ENCODE results near the gene PLEKHF1. TPM values are rescaled to one million over a fixed set of nuclear protein-coding genes. Genes with fewer than 3 reads are reported as not detected.
"Not testable (repeated sequence)": the region's sequence is repeated elsewhere in the genome, so short reads cannot be mapped to it uniquely, and the experiment has no call there.

Gene PLEKHF1
- total RNA-seq, 1 experiment from 2014 or later = 5.5 TPM

- no peak overlapping the region for H2AFZ ChIP-seq (ENCODE audit: low read depth, low read length, poor library complexity, severe bottlenecking)
- no peaks in the 10 kb centered on the region for H3K9me3 ChIP-seq (ENCODE audit: control insufficient read depth in 1 of 2, insufficient read depth in 1 of 2, low read depth in 1 of 2, low read length in 2 of 2)
- ATAC-seq = no peak
- peaks cover 13% of the 10 kb centered on the region; the same call in 1 of the 2 replicates for H3K79me2 ChIP-seq (ENCODE audit: insufficient read depth, low read length)
- H3K4me2 ChIP-seq (ENCODE audit: low read length) = peak overlapping the region; percentile 7; the same call in 1 of the 2 replicates
- no peaks in the 10 kb centered on the region; a peak in 1 of 4 replicates for H3K36me3 ChIP-seq (ENCODE audit: control insufficient read depth in 1 of 2, insufficient read depth in 2 of 2, low read length in 2 of 2)
- no peak overlapping the region; the same call in 1 of the 2 replicates for H3K9ac ChIP-seq (ENCODE audit: low read length)
- POLR2A ChIA-PET = interaction anchor here (0.9 kb wide), 1 partner anchor 62 kb away, joined by 3 read pairs; the partner anchor contains the start of gene POP4
- H3K4me3 ChIP-seq (replicated peaks in 1 of 2; ENCODE audit: low read depth in 1 of 2, low read length in 2 of 2) = no peak overlapping the region
- no peaks in the 10 kb centered on the region for H3K9me2 ChIP-seq (ENCODE audit: insufficient read depth)
- no peak for DNase-seq (ENCODE audit: low read depth, low spot score)
- H3K27me3 ChIP-seq (ENCODE audit: insufficient read depth, low read length) = no peaks in the 10 kb centered on the region
- RAD21 ChIA-PET (ENCODE audit: low non-redundant PET in 1 of 2, low total read pairs in 2 of 2, uncharacterized antibody in 2 of 2, unreplicated experiment in 2 of 2) = interaction anchor here in 1 of 2 experiments (1.3 kb wide), 1 partner anchor 58 kb away, joined by 3 read pairs; no protein-coding TSS in a partner anchor
- H4K20me1 ChIP-seq (ENCODE audit: insufficient read depth) = no peaks in the 10 kb centered on the region
- CTCF ChIA-PET = interaction anchor here (1.6 kb wide), 1 partner anchor 59 kb away, joined by 8 read pairs; no protein-coding TSS in a partner anchor
- no TSS peak for BruUV-seq (replicated peaks)
- H3K27ac ChIP-seq (ENCODE audit: low read depth, low read length) = no peak overlapping the region
- TF ChIP-seq ELF1 (IDR thresholded peaks at IDR 0.05; ENCODE audit: borderline replicate concordance, low read depth) = no peak
- peak in 2 of 3 experiments; percentile 48 to 52; a peak in 4 of 6 replicates for TF ChIP-seq CTCF (IDR thresholded peaks at IDR 0.05 in 2 of 3, conservative IDR thresholded peaks at IDR 0.05 in 1 of 3; ENCODE audit: borderline replicate concordance in 1 of 3, insufficient read depth in 1 of 3, low read depth in 2 of 3, low read length in 2 of 3)
- peaks cover 23 to 39% of the 10 kb centered on the region in 2 experiments for H3K4me1 ChIP-seq (ENCODE audit: control insufficient read depth in 1 of 2, insufficient read depth in 2 of 2, low read length in 2 of 2)
- intact Hi-C loops (cut with micrococcal nuclease) = loop anchor here (5.0 kb wide), 1 partner anchor 57 kb away; no protein-coding TSS in a partner anchor
These were observed 3.7 kb downstream of the PLEKHF1 start for GRCh38 chr19:29668746-29669609.

DNA sequence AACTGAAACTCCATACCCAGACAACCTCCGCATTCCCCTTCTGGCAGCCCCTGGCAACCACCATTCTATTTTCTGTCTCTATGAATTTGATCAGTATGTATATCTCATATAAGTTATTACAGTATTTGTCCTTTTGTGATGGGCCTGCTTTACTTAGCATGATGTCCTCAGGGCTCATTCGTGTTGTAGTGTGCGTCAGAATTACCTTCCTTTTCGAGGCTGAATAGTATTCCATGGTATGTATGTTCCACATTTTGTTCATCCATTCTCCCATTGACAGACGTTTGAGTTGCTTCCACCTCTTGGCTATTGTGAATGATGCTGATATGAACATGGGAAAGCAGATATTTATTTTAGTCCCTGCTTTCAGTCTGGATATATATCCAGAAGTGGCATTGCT lies 5.0 kb downstream of the PLEKHF1 start:
- no peak overlapping the region for H3K4me2 ChIP-seq (ENCODE audit: low read length)
- H3K9me3 ChIP-seq (ENCODE audit: control insufficient read depth in 1 of 2, insufficient read depth in 1 of 2, low read depth in 1 of 2, low read length in 2 of 2) = no peaks in the 10 kb centered on the region
- ATAC-seq = no peak
- H3K79me2 ChIP-seq (ENCODE audit: insufficient read depth, low read length) = peaks cover 13% of the 10 kb centered on the region; the same call in 1 of the 2 replicates
- no TSS peak for BruUV-seq (replicated peaks)
- TF ChIP-seq, protein P1, sequence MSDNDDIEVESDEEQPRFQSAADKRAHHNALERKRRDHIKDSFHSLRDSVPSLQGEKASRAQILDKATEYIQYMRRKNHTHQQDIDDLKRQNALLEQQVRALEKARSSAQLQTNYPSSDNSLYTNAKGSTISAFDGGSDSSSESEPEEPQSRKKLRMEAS (IDR thresholded peaks at IDR 0.05) = no peak
- TF ChIP-seq POLR2A (IDR thresholded peaks at IDR 0.05; ENCODE audit: borderline replicate concordance, extremely low read depth, insufficient read depth, insufficient read length) = no peak
- TF ChIP-seq RAD21 (IDR thresholded peaks at IDR 0.05; ENCODE audit: low read depth) = no peak
- no peak for TF ChIP-seq POLR2AphosphoS5 (IDR thresholded peaks at IDR 0.05; ENCODE audit: low read depth, low read length)
- no peak for TF ChIP-seq FOSL1 (IDR thresholded peaks at IDR 0.05; ENCODE audit: low read depth)
- no peak for TF ChIP-seq SRF (IDR thresholded peaks at IDR 0.05; ENCODE audit: low read depth)
- TF ChIP-seq YY1 (IDR thresholded peaks at IDR 0.05; ENCODE audit: extremely low read depth, insufficient replicate concordance, low read depth, low read length) = no peak
- no peak for TF ChIP-seq EZH2phosphoT487 (IDR thresholded peaks at IDR 0.05; ENCODE audit: borderline replicate concordance)
- no peaks in the 10 kb centered on the region for H3K9me2 ChIP-seq (ENCODE audit: insufficient read depth)
- no peaks in the 10 kb centered on the region for H3K27me3 ChIP-seq (ENCODE audit: insufficient read depth, low read length)
- ChIA-PET CTCF (no interaction called here), POLR2A (no interaction called here), RAD21 (ENCODE audit: low non-redundant PET in 1 of 2, low total read pairs in 2 of 2, uncharacterized antibody in 2 of 2, unreplicated experiment in 2 of 2) (no interaction called here)
- no peaks in the 10 kb centered on the region; a peak in 1 of 4 replicates for H3K36me3 ChIP-seq (ENCODE audit: control insufficient read depth in 1 of 2, insufficient read depth in 2 of 2, low read length in 2 of 2)
- H2AFZ ChIP-seq (ENCODE audit: low read depth, low read length, poor library complexity, severe bottlenecking) = no peak overlapping the region
- peaks cover 16 to 28% of the 10 kb centered on the region in 2 experiments for H3K4me1 ChIP-seq (ENCODE audit: control insufficient read depth in 1 of 2, insufficient read depth in 2 of 2, low read length in 2 of 2)
- intact Hi-C loops (cut with micrococcal nuclease) = no loop called here
- no peak for DNase-seq (ENCODE audit: low read depth, low spot score)
- H3K9ac ChIP-seq (ENCODE audit: low read length) = no peak overlapping the region
- no peaks in the 10 kb centered on the region for H4K20me1 ChIP-seq (ENCODE audit: insufficient read depth)
- no peak overlapping the region for H3K27ac ChIP-seq (ENCODE audit: low read depth, low read length)
- H3K4me3 ChIP-seq (replicated peaks in 1 of 2; ENCODE audit: low read depth in 1 of 2, low read length in 2 of 2) = no peak overlapping the region

- H3K4me3 ChIP-seq (replicated peaks in 1 of 2; ENCODE audit: low read depth in 1 of 2, low read length in 2 of 2); BruUV-seq (replicated peaks); intact Hi-C loops (cut with micrococcal nuclease); H3K4me2 ChIP-seq (ENCODE audit: low read length); POLR2A ChIA-PET; H3K9me3 ChIP-seq (ENCODE audit: control insufficient read depth in 1 of 2, insufficient read depth in 1 of 2, low read depth in 1 of 2, low read length in 2 of 2); RAD21 ChIA-PET (ENCODE audit: low non-redundant PET in 1 of 2, low total read pairs in 2 of 2, uncharacterized antibody in 2 of 2, unreplicated experiment in 2 of 2); H3K27me3 ChIP-seq (ENCODE audit: insufficient read depth, low read length); H2AFZ ChIP-seq (ENCODE audit: low read depth, low read length, poor library complexity, severe bottlenecking); H4K20me1 ChIP-seq (ENCODE audit: insufficient read depth); ATAC-seq; H3K9ac ChIP-seq (ENCODE audit: low read length); DNase-seq (ENCODE audit: low read depth, low spot score); H3K36me3 ChIP-seq (ENCODE audit: control insufficient read depth in 1 of 2, insufficient read depth in 2 of 2, low read length in 2 of 2); H3K27ac ChIP-seq (ENCODE audit: low read depth, low read length); H3K9me2 ChIP-seq (ENCODE audit: insufficient read depth): not testable (repeated sequence)
- Histone ChIP-seq H3K4me1 (ENCODE audit: control insufficient read depth in 1 of 2, insufficient read depth in 2 of 2, low read length in 2 of 2) (peaks cover 16 to 25% of the 10 kb centered on the region in 2 experiments), H3K79me2 (ENCODE audit: insufficient read depth, low read length) (peaks cover 13% of the 10 kb centered on the region; the same call in 1 of the 2 replicates)
- CTCF ChIA-PET = interaction anchor here (0.5 to 2.3 kb wide), 3 partner anchors 8 to 56 kb away, joined by 3 to 6 read pairs (median 3); no protein-coding TSS in a partner anchor
These were observed 5.7 kb downstream of the PLEKHF1 start for GRCh38 chr19:29671026-29671392.
